HG03025 (cell line): ENCODE results near the gene AGL.
A peak's percentile ranks its signal among the peaks of the same experiment; 100 is the strongest.
"Not testable (repeated sequence)": the region's sequence is repeated elsewhere in the genome, so short reads cannot be mapped to it uniquely, and the experiment has no call there.

Source experiments
- ATAC-seq: cut with Tn5 transposase; IDR thresholded peaks from one replicate; pipeline ENCODE4 v1.9.1; 2021; ENCODE audit warnings: mild to moderate bottlenecking, moderate library complexity; ENCODE audit not compliant: unreplicated experiment, low FRiP score

The AGL gene

GRCh38 chr1:99935534-99935933 lies 85.4 kb downstream of the AGL start:
- ATAC-seq = no peak

- no peak for ATAC-seq
Measured at GRCh38 chr1:99936071-99936470, 85.9 kb downstream of the AGL start.

GRCh38 chr1:99942723-99943122 lies 92.6 kb downstream of the AGL start:
- no peak for ATAC-seq

- no peak for ATAC-seq
Measured at GRCh38 chr1:99943223-99943794, 93.1 kb downstream of the AGL start.

GRCh38 chr1:99944192-99944591 lies 94.0 kb downstream of the AGL start:
- no peak for ATAC-seq

GRCh38 chr1:99945174-99945573 lies 95.0 kb downstream of the AGL start:
- no peak for ATAC-seq

- no peak for ATAC-seq
Measured at GRCh38 chr1:99950486-99950885, 100.3 kb downstream of the AGL start.

- no peak for ATAC-seq
Measured at GRCh38 chr1:99952522-99952921, 102.4 kb downstream of the AGL start.

GRCh38 chr1:99955375-99955774 lies 105.2 kb downstream of the AGL start:
- ATAC-seq = no peak

- ATAC-seq = no peak
Measured at GRCh38 chr1:99956755-99957154, 106.6 kb downstream of the AGL start.

GRCh38 chr1:99957818-99958217 lies 107.7 kb downstream of the AGL start:
- ATAC-seq = no peak

- not testable (repeated sequence) for ATAC-seq
Measured at GRCh38 chr1:99959189-99959705, 109.1 kb downstream of the AGL start.

- not testable (repeated sequence) for ATAC-seq
Measured at GRCh38 chr1:99960260-99960659, 110.1 kb downstream of the AGL start.

- no peak for ATAC-seq
Measured at GRCh38 chr1:99963041-99963795, 113.1 kb downstream of the AGL start.

- ATAC-seq = no peak
Measured at GRCh38 chr1:99964806-99965205, 114.6 kb downstream of the AGL start.

- ATAC-seq = no peak
Measured at GRCh38 chr1:99965646-99966375, 115.7 kb downstream of the AGL start.

GRCh38 chr1:99968214-99968613 lies 118.1 kb downstream of the AGL start:
- no peak for ATAC-seq

GRCh38 chr1:99969260-99969728 lies 119.1 kb downstream of the AGL start:
- ATAC-seq = peak; percentile 6

- ATAC-seq = peak; percentile 95
Measured at GRCh38 chr1:99969729-99970621, 119.8 kb downstream of the AGL start, which contains the start of gene SLC35A3. Gene SLC35A3, plus strand, starts transcription at chr1:99969996. Its CDS starts 23,559 bp downstream, at chr1:99993555.

- no peak for ATAC-seq
Measured at GRCh38 chr1:99970713-99971255, 120.6 kb downstream of the AGL start.
